IPS-11a (cell line): Measurements from ENCODE around the gene IL21R.
"Not testable (repeated sequence)": the region's sequence is repeated elsewhere in the genome, so short reads cannot be mapped to it uniquely, and the experiment has no call there.

Experiments used
- H3K4me3 ChIP-seq: one replicate; pipeline ENCODE4 v1.5.1; 2013; ENCODE audit warnings: low read depth, low read length, control low read depth

Gene IL21R

DNA sequence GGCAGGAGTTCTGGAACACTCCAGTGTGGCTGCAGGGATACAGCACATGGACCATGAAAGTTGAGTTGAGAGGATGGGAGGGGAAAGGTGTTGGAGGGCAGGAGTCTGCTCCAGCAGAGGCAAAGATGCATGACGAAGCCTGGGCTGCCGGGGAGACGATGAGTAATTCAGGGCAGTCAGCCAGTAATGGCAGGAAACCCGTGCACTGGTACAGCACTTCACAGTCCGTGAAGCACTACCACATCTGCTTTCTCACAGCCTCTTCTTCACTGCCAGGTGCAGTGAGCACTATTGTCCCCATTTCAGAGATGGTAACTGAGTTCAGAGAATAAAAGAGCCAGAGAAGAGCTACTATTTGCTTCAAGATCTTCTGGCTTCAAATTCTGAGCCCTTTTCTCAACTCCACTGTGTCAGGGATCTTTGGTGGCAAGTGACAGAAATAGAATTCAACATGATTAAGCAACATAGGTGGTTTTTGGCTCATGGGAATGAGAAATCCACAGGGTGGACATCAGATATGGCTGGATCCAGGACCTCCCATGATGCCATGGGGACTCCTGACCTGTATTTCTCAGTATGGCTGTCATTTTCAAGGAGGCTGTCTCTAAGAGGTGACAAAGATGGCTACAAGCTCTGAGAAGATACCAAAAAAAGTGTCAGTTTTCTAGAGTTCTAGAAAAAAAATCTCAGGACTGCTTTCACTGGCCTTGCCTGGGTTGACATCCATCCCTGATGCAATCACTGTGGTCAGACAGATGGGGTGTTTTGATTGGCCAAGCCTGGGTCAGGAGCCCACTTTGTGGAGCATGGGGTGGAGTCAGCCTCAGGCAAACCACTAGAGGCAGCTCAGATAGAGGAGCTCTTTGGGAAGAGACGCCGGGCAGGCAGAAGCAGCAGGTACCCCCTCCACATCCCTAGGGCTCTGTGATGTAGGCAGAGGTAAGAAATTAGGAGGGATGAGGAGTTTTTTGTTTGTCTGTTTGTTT, 24.7 kb downstream of the IL21R start:
- H3K4me3 ChIP-seq: no peak overlapping the region

DNA sequence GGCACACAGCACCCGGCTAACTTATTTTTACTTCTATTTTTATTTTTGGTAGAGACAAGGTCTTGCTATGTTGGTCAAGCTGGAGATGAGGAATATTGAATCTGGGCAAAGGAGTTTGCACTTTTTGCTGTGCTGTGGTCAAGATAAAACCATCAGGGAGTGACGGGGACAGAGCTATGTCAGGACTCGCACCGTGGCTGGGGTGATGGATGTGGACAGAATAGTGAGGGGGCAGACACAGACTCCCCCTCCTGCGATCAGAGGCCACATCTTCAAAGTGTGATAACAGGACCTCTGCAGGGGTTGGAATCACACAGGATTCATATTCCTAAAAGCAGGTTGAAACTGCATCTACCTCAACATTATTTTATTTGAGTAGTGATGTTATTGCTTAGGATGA, 25.6 kb downstream of the IL21R start:
- H3K4me3 ChIP-seq: no peak overlapping the region

DNA sequence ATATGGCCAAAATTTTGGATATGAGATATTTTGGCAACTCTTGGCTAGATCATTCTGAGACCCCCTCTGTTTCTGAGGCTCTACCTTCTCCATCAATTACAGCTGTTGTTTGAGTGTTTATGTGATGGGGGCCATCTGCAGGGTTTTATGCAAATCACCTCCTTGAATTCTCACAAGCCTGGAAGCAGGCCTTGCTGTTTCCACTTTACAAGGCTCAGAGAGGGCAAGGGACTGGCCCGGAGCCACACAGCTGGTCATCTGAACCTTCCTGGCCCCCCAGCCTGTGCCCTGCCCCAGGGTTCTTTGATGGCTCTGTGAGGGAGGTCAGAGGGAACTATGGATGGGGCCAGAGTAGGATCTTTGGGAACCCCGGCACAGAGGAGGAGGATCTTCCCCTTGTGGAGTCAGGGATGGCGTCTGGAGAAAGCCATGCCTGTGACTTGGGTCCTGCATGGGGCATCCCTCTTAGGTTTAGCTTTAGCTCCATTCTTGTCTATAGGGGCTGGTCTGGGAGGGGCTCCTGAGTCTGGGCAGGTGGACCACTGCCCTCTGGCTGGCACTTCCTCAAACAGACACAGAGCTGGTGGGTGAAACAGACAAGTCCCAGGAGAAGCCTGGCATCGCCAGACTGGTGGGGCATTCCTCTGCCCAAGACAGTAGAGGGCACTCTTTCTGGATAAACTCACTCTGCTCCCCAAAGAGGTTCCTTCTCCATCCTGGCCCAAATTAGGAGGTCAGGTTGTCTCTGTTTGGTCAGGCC, 26.2 kb downstream of the IL21R start:
- H3K4me3 ChIP-seq: no peak overlapping the region

DNA sequence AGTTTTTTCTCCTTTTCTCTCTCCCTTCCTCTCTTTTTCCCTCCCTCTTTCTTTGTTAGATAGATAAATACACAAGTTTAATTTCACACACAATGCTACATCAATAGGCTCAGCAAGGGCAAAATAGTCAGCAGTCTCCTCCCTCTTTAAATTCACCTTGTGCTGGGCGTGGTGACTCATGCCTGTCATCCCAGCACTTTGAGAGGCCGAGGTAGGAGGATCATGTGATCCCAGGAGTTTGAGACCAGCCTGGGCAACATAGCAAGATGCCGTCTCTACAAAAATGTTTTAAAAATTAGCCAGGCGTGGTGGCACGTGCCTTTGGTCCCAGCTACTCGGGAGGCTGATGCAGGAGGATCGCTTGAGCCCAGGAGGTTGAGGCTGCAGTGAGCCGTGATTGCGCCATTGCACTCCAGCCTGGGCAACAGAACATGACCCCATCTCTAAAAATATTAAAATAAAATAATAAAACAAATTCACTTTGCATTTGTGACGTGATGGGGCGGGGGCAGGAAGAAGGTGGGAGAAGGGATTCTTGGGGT, 27.4 kb downstream of the IL21R start:
- no peak overlapping the region for H3K4me3 ChIP-seq

DNA sequence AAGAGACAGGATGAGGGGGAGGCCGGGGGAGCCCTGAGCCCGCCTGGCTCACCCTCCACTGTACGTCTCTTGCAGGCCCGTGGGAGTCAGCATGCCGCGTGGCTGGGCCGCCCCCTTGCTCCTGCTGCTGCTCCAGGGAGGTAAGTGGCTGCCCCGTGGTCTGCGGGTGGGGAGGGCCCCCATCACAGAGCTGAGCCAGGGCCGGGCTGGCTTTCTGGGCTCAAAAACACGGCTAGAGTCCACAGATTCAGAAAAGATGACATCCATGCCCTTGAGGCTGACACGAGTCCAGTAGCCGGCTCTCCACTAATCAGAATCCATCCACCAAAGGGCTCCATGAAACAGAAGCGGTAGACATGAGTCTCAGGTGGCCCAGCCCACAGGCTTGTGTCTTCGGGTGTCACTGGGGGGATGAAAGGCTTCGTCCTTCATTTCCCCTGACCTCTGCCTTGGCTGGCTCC, 28.0 kb downstream of the IL21R start:
- no peak overlapping the region for H3K4me3 ChIP-seq

DNA sequence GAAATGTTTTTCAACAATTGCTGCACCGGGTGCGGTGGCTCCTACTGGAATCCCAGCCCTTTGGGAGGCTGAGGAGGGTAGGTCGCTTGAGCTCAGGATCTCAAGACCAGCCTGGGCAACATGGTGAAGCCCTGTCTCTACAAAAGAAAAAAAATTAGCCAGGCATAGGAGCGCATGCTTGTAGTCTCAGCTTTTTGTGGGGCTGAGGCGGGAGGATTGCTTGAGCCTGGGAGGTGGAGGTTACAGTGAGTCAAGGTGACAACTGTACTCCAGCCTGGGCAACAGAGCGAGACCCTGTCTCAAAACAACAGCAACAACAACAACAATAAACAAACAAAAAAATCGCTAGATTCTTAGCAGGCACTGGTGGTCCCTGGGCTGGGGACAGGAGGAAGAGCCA, 28.5 kb downstream of the IL21R start:
- H3K4me3 ChIP-seq: no peak overlapping the region

DNA sequence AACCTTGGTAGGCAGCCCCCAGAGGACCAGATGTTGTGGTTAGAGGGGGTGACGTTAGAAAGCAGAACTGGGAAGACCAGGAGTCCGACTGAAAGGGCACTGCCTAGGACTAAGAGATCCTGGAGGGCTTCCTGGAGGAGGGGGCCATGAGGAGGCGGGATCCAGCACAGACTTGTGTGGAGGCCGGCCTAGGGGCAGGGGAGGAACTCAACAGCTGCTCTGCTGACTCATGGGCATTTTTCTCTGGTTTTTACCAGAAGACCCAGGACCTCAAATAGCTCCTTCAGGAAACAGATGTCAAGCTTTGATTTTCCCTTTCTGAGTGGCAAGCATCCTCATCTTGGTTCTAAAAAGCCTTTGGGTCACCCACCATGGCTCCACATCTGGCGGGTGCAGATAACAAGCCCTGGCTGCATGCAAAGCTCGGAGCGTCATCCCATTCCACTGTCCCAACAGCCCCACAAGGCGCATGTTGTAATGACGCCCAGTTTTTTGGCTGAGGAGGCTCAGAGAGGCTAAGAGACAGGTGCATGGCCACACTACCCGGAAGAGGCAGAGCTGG, 29.0 kb downstream of the IL21R start:
- H3K4me3 ChIP-seq: no peak overlapping the region

DNA sequence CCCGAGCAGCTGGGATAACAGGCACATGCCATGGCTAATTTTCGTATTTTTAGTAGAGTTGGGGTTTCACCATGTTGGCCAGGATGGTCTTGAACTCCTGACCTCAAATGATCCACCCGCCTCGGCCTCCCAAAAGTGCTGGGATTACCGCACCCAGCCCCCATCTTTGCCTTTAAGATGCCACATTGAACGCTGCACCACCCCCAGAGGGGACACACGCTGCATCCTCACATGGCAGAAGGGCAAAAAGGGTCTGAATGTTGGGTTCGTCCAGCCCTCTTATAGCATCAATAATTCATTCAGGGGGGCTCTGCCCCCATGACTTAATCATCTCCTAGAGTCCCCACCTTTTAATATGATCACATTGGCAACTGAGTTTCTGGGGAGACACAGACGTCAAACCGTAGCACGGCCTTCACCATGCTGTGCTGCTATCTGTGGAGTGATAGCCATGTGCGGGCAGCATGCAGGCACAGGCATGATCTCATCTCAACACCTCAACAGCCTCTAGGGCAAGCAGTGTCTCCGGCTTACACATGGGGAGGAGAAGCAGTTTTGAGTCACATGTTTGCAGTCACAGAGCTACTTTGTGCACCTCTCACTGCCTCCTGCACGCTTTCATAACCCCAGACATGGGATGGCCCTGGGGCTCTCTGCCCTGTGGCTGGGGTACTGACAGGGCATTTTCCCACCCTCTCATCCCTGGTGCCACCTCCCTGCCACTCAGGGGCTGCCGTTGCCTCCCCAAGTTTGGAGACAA, 30.0 kb downstream of the IL21R start:
- no peak overlapping the region for H3K4me3 ChIP-seq

DNA sequence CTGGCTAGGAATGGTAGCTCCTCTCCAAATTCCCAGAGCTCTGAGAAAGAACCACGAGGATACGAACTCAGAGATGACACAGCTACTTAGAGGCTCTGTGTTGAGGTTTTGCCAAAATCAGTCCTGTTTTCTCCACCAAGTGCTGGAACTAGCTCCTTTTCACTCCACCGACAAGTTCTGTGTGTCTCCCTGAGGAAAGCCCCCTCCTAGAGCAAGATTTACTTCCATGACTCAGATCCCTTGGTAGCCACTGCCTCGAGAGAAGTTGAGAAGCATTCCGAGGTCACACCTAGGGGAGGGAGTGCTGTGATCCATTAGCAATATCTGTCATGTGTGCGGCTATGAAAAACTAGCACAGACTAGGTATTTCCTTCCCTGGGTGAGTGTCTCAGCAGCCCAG, 30.6 kb downstream of the IL21R start:
- no peak overlapping the region for H3K4me3 ChIP-seq

DNA sequence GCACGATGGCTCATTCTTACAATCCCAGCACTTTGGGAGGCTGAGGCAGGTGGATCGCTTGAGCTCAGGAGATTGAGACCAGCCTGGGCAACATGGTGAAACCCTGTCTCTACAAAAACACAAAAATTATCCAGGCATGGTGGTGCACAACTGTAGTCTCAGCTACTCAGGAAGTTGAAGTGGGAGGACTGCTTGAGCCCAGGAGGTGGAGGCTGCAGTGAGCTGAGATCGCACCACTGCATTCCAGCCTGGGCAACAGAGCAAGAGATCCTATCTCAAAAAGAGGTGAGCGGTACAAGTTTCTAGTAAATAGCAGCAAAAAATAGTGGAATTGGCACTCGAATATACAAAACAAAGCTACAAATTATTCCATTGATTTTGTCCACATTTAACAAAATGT, 31.2 kb downstream of the IL21R start:
- H3K4me3 ChIP-seq: not testable (repeated sequence)

DNA sequence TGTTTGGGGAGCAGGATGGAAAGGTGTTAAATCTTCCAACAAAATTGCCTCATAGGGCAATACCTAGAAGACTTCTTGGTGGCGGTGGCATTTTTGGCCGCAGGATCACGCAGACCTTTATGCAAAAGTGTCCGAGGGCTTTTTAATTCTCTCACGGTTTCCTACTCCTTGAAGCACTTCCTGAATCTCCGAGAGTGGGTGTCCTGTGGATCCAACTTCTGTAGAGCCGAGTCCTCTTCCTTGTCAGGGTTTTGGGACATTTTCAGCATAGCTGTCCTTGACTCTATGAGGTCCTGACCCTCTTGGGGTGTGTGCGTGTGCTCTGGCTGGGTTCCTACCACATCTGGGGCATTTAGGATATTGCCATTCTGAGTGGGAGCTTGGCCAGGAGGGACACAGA, 31.7 kb downstream of the IL21R start:
- H3K4me3 ChIP-seq: no peak overlapping the region

DNA sequence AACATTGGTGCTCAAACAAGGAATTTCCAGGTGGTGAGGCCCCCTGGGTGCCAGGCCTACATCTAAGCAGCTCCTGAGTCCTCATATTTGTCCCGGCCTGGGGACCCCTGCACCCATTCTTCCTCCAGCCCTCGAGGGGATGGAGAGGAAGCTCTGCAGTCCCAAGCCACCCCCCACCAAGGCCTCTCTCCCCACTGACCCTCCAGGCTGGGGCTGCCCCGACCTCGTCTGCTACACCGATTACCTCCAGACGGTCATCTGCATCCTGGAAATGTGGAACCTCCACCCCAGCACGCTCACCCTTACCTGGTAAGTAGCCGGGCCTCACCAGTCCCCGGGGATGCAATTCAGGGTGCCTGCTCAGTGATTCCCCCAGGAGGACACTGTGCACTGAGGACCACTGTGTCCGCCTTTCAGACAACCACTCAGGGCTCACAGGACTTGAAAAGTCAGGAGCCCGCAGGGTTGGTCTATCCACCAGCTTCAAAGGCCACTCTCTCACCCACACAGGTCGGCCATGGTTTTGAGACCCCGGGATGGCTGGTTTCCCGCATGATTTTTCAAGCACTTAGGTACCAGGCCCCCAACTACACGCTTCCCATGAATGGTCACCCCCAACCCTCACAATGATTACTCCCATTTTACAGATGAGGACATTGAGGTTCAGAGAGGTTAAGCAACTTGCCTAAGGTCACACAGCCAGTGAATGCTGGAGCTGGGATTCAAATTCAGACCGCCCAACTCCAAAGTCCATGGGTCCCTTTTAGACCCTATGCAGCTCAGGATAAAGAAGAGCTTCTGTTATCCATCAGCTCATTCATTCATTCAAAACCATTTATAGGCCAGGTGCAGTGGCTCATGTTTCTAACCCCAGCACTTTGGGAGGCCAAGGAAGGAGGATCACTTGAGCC, 32.4 kb downstream of the IL21R start:
- no peak overlapping the region for H3K4me3 ChIP-seq

DNA sequence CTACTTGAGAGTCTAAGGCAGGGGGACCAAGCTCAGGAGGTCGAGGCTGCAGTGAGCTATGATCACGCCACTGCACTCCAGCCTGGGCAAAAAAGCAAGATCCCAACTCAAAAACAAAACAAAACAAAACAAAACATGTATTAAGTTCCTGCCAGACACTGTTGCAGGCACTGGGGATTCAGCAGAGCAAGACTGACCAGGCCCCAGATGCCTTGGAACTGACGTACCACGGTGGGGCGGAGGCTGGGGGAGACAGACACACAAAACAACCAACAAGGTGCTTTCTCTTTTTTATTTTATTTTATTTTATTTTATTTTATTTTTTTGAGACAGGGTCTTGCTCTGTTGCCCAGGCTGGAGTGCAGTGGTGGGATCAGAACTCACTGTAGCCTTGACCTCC, 33.2 kb downstream of the IL21R start:
- not testable (repeated sequence) for H3K4me3 ChIP-seq

DNA sequence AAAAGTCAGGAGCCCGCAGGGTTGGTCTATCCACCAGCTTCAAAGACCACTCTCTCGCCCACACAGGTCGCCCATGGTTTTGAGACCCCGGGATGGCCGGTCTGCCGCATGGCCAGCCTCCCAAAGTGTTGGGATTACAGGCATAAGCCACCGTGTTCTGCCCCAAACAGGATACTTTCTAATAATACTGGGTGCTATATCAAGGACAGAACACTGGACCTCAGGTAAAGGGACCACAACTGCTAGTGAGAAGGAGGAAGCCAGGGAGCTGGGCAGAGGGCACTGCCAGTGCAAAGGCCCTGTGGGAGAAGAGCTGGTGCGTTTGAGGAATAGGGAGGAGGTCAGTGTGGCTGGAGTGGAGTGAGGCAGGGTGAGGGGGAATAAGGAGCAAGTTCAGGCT, 34.1 kb downstream of the IL21R start:
- no peak overlapping the region for H3K4me3 ChIP-seq

DNA sequence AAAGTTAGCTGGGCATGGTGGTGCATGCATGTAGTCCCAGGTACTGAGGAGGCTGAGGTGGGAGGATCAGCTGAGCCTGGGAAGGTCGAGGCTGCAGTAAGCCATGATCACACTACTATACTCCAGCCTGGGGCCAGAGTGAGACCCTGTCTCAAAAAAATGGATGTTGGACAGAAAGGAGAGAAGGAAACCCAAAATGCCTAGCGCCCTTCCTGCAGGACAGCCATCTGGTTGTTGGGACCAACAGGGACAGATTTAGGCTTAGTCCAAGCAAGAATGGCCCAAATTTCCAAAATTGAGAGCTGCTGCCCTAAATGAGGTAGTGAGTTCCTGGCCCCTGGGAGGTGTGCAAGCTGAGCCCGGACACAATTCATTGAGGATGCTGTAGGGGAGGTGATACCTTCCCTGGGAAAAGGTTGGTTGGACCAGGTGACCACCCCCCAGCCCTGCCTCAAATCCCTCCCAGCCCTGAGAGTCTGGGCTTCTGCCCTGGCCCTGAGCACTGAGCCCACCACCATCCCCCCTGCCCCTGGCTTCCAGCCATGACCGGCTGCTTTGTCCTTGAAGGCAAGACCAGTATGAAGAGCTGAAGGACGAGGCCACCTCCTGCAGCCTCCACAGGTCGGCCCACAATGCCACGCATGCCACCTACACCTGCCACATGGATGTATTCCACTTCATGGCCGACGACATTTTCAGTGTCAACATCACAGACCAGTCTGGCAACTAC, 35.1 kb downstream of the IL21R start:
- H3K4me3 ChIP-seq: no peak overlapping the region

DNA sequence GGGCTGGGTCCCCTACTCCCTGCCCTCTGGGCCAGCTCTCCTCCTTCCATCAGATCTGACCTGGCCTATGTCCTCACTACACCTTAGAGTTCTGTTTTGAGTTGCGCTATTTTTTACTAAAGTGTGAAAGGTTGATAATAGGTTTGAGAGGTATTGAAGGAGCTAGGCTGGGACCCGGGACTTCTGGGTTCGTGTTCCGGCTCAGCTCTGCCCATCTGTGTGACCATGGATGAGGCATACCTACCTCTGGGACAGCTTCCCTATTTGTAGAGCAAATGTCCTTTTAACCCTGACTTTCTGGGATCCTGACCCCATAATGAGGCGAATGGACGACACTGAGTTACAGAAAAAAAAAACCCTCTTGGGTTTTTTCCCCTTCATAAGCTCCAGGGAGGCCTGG, 36.0 kb downstream of the IL21R start:
- no peak overlapping the region for H3K4me3 ChIP-seq

DNA sequence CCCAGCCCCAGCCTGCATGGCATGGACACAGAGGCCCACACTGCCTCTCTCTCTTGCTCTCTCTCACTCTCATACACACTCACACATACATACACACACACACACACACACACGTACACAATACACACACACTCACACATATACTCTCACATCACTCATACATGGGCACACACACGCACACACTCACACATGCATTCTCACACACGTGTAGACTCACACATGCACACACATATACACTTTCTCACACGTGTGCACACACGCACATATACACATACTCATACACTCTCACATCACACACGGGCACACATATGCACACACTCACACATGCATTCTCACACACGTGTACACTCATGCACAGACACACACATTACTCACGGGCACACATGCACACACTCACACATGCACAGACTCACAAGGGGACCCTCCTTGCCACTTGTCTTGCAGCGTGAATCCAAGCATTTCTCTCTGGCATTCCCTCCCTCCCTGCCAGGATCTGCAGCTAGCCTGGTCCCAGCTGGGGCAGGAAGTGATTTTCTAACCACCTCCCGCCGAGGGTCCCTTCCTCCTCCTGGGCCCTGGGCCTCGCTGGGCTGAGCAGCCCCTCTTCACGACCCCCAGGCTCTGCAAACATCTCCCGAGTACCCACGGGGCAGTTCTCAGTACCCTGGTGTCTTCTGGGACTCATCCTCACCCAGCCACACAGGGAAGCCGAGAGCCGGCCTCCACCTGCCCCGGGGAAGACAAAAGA, 37.5 kb downstream of the IL21R start:
- H3K4me3 ChIP-seq: no peak overlapping the region

DNA sequence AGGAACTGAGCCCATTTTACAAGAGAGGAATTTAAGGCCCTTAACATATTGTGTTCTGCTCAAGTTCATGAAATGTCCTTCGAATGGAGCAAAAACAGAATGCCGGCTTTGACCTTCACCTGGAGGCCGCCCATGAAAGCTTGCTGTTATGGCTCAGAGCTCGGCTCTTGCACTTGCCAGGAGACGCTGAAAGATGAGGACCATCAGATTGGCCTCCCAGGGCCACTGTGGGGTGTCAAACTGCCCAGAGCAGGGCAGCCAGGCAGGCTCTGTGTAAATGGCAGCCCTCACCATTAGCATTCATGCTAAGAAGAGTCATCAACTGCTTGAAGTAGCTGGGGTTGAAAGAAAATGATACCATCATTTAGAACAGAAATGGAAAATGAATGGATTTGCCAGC, 39.3 kb downstream of the IL21R start:
- H3K4me3 ChIP-seq: no peak overlapping the region
